ENCODE results near the gene IL25.

- no peak for TF ChIP-seq CTCF (optimal IDR thresholded peaks at IDR 0.05 in 1 of 3, IDR thresholded peaks at IDR 0.05 in 1 of 3, conservative IDR thresholded peaks at IDR 0.05 in 1 of 3; ENCODE audit: extremely low read depth in 1 of 3, insufficient read depth in 2 of 3, low read length in 3 of 3)
- TF ChIP-seq EZH2 (IDR thresholded peaks at IDR 0.05; ENCODE audit: low read length) = no peak
Observed at GRCh38 chr14:23413681-23414080, 41.1 kb downstream of the IL25 start.
